MM.1S (cell line): ENCODE measurements around the gene PCNT.

ENCODE experiments used
- DNase-seq: peaks from one replicate; pipeline ENCODE4 v3.0.0-alpha.2; 2015
- H2AFZ ChIP-seq: fragments of 300-600 bp; sonication (generic); 2 replicates; pipeline ENCODE4 v1.6.0; 2016; ENCODE audit warnings: antibody characterized with exemption, low read length
- H3F3A ChIP-seq: fragments of 300-600 bp; sonication (generic); 2 replicates; pipeline ENCODE4 v1.6.1; 2016; ENCODE audit warnings: mild to moderate bottlenecking, antibody characterized with exemption, low read length, moderate library complexity, mixed read lengths; ENCODE audit not compliant: insufficient read depth
- H3K27ac ChIP-seq: fragments of 300-600 bp; sonication (generic); 2 replicates; pipeline ENCODE4 v1.5.1; 2016; ENCODE audit warnings: mild to moderate bottlenecking, low read length
- H3K27me3 ChIP-seq: fragments of 300-600 bp; sonication (generic); replicated peaks from 2 replicates; pipeline ENCODE4 v1.6.0; 2016; ENCODE audit warnings: low read length; ENCODE audit not compliant: insufficient read depth
- H3K36me3 ChIP-seq: fragments of 300-600 bp; sonication (generic); replicated peaks from 2 replicates; pipeline ENCODE4 v1.6.1; 2016; ENCODE audit warnings: mild to moderate bottlenecking, low read length, mixed read lengths; ENCODE audit not compliant: insufficient read depth
- H3K4me1 ChIP-seq: fragments of 300-600 bp; sonication (generic); 2 replicates; pipeline ENCODE4 v1.6.1; 2016; ENCODE audit warnings: low read length, mixed read lengths
- H3K4me2 ChIP-seq: fragments of 300-600 bp; sonication (generic); 2 replicates; pipeline ENCODE4 v1.6.0; 2016; ENCODE audit warnings: low read depth, low read length
- H3K4me3 ChIP-seq: fragments of 300-600 bp; sonication (generic); 2 replicates; pipeline ENCODE4 v1.5.1; 2016; ENCODE audit warnings: low read length, mixed read lengths
- H3K79me2 ChIP-seq: fragments of 300-600 bp; sonication (generic); 2 replicates; pipeline ENCODE4 v1.6.1; 2016; ENCODE audit warnings: mixed run types, low read length, mixed read lengths
- H3K9ac ChIP-seq: fragments of 300-600 bp; sonication (generic); 2 replicates; pipeline ENCODE4 v1.6.1; 2016; ENCODE audit warnings: low read length, mixed read lengths
- H3K9me2 ChIP-seq: fragments of 300-600 bp; sonication (generic); replicated peaks from 2 replicates; pipeline ENCODE4 v1.6.1; 2016; ENCODE audit warnings: mild to moderate bottlenecking, low read length, mixed read lengths; ENCODE audit not compliant: insufficient read depth
- H3K9me3 ChIP-seq: fragments of 300-600 bp; sonication (generic); replicated peaks from 2 replicates; pipeline ENCODE4 v1.6.1; 2016; ENCODE audit warnings: mild to moderate bottlenecking, low read length, mixed read lengths; ENCODE audit not compliant: insufficient read depth
- H4K20me1 ChIP-seq: fragments of 300-600 bp; sonication (generic); 2 replicates; pipeline ENCODE4 v1.6.1; 2016; ENCODE audit warnings: mild to moderate bottlenecking, low read length, moderate library complexity, mixed read lengths; ENCODE audit not compliant: insufficient read depth
- EZH2 ChIP-seq: fragments of 300-600 bp; sonication (generic); optimal IDR thresholded peaks from 2 replicates; pipeline ENCODE3; 2017; ENCODE audit warnings: low read depth, mild to moderate bottlenecking, antibody characterized with exemption, low read length, mixed read lengths
- EZH2phosphoT487 ChIP-seq: fragments of 300-600 bp; sonication (generic); IDR thresholded peaks from 2 replicates; pipeline ENCODE4 v1.6.1; 2018; ENCODE audit warnings: antibody characterized with exemption, low read length
- TF ChIP-seq, protein P1 (sequence below): fragments of 300-600 bp; sonication (generic); IDR thresholded peaks from 2 replicates; pipeline ENCODE4 v1.5.1; 2016; ENCODE audit warnings: antibody characterized with exemption, low read length, mixed read lengths

Gene PCNT

DNA sequence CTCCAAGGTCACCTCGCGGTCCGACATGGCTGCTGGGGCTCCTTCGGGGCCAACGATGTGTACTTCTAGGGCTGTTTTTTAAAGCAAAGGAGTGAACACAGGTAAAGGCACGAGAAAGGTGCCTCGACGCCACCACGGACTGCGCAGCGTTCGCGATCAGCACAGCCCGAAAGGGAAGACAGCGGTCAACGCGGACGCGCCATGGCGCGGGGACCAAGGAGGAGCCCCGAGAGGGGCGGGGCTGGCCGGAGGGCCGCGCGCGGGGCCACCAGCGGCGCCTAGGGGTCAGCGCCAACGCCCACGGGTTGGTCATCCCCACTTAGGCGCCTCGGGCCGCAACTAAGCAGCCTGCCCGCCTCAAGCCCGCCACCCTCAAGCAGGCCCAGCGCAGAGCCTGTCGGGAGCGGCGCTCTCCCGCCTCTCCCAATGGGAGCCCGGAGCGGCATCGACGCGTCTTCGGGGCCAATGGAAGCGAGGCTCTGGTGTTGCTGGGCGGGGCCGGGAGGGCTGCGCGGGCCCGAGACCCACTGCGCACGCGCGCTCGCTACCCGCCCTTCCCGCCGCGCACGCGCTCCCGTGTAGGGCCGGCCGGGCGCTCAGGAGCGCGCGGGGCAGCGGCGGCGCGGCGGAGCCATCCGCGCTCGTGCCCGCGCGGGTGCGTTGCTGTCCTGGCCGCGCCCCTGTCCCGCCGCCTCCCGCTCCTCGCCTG is 134.5 kb downstream of the PCNT start, which contains the start of gene DIP2A:
Gene DIP2A (plus strand): TSS at position 577 of the 709 bp plus-strand sequence. CDS start 241 bp downstream, outside the sequence.
- DNase-seq, result peak; percentile 100
- Histone ChIP-seq H3K4me3 (peak within 1 kb of the TSS; percentile 96), H3K9me2 (no peaks in the 10 kb centered on the region), H3K27ac (peak within 1 kb of the TSS; percentile 87), H3K9ac (peak within 1 kb of the TSS; percentile 97), H3K36me3 (no peaks in the 10 kb centered on the region), H3K79me2 (peaks cover 83% of the 10 kb centered on the region), H3F3A (peaks cover 4% of the 10 kb centered on the region; the same call in 1 of the 2 replicates), H3K9me3 (no peaks in the 10 kb centered on the region), H3K27me3 (no peaks in the 10 kb centered on the region), H3K4me2 (peak within 1 kb of the TSS; percentile 81), H2AFZ (peak within 1 kb of the TSS; percentile 97), H4K20me1 (no peaks in the 10 kb centered on the region), H3K4me1 (peaks cover 13% of the 10 kb centered on the region; the same call in 1 of the 2 replicates)
- TF ChIP-seq EZH2phosphoT487, result no peak
- TF ChIP-seq, protein P1, sequence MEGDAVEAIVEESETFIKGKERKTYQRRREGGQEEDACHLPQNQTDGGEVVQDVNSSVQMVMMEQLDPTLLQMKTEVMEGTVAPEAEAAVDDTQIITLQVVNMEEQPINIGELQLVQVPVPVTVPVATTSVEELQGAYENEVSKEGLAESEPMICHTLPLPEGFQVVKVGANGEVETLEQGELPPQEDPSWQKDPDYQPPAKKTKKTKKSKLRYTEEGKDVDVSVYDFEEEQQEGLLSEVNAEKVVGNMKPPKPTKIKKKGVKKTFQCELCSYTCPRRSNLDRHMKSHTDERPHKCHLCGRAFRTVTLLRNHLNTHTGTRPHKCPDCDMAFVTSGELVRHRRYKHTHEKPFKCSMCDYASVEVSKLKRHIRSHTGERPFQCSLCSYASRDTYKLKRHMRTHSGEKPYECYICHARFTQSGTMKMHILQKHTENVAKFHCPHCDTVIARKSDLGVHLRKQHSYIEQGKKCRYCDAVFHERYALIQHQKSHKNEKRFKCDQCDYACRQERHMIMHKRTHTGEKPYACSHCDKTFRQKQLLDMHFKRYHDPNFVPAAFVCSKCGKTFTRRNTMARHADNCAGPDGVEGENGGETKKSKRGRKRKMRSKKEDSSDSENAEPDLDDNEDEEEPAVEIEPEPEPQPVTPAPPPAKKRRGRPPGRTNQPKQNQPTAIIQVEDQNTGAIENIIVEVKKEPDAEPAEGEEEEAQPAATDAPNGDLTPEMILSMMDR, result no peak
- TF ChIP-seq EZH2, result no peak

DNA sequence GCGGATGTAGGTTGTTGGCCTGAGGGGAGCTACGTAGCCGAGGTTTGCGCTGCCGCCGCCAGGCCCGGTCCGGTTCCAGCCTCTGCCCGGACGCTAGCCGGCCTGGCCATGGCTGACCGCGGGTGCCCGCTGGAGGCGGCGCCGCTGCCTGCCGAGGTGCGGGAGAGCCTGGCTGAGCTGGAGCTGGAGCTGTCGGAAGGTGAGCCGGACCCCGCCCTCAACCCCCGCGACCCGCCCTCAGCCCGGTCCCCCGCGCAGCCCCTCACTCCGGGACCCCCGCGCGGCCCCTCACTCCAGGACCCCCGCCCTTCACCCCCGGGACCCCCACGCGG is 135.0 kb downstream of the PCNT start:
- TF ChIP-seq, protein P1, result no peak
- TF ChIP-seq EZH2 (no peak), EZH2phosphoT487 (no peak)
- peaks cover 4% of the 10 kb centered on the region; the same call in 1 of the 2 replicates for H3F3A ChIP-seq
- peaks cover 13% of the 10 kb centered on the region; the same call in 1 of the 2 replicates for H3K4me1 ChIP-seq
- peaks cover 83% of the 10 kb centered on the region for H3K79me2 ChIP-seq
- no peak for DNase-seq
- no peaks in the 10 kb centered on the region for H4K20me1 ChIP-seq
- H3K4me3 ChIP-seq, result peak overlapping the region; percentile 86
- H3K9ac ChIP-seq, result peak overlapping the region; percentile 79
- no peaks in the 10 kb centered on the region for H3K36me3 ChIP-seq
- no peaks in the 10 kb centered on the region for H3K9me2 ChIP-seq
- peak overlapping the region; percentile 80 for H2AFZ ChIP-seq
- no peak overlapping the region for H3K27ac ChIP-seq
- peak overlapping the region; percentile 42; the same call in 1 of the 2 replicates for H3K4me2 ChIP-seq
- no peaks in the 10 kb centered on the region for H3K27me3 ChIP-seq
- no peaks in the 10 kb centered on the region for H3K9me3 ChIP-seq

DNA sequence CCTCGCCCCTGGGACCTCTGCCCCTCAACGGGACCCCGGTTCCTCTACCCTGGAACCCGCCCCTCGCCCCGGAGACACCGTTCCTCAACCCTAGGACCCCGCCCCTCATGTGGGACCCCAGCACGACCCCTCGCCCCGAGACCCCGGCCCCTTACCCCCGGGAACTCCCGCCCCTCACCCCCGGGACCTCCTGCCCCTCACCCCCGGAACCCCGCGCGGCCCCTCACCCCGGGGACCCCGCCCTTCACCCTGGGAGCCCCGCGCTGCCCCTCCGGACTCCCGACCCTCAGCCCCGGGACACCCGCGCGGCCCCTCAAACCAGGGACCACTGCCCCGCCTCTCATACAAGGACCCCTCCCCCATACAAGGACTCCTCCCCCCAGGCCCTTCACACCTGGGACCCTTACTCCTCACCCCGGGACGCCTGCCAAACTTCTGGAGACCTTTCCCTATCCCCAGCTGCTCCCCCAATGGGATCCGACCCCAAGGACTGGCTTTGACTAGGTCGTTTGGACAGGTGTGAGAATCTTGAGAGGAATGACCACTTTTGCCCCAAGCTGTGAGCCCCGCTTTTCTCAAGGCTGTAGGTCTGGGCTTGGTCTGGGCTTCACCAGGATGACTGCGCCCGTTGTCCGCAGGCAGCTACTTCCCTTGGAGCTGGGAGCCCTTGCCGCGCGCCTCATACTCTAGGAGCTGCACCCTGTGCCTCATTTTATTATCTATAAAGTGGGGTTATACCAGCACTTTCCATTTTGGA is 135.6 kb downstream of the PCNT start:
- peaks cover 81% of the 10 kb centered on the region for H3K79me2 ChIP-seq
- peak overlapping the region; percentile 79 for H3K9ac ChIP-seq
- peak overlapping the region; percentile 69 for H3K4me2 ChIP-seq
- no peak overlapping the region for H3K27ac ChIP-seq
- H3K9me3 ChIP-seq, result no peaks in the 10 kb centered on the region
- no peaks in the 10 kb centered on the region for H3K27me3 ChIP-seq
- no peaks in the 10 kb centered on the region for H3K36me3 ChIP-seq
- H3K4me3 ChIP-seq, result peak overlapping the region; percentile 86
- peaks cover 13% of the 10 kb centered on the region; the same call in 1 of the 2 replicates for H3K4me1 ChIP-seq
- no peaks in the 10 kb centered on the region for H3K9me2 ChIP-seq
- H2AFZ ChIP-seq, result peak overlapping the region; percentile 80; the same call in 1 of the 2 replicates
- no peak for DNase-seq
- no peak for TF ChIP-seq EZH2phosphoT487
- TF ChIP-seq, protein P1, result no peak
- peaks cover 4% of the 10 kb centered on the region; the same call in 1 of the 2 replicates for H3F3A ChIP-seq
- H4K20me1 ChIP-seq, result no peaks in the 10 kb centered on the region
